Endothelial cell of umbilical vein (primary cell): ENCODE data around the gene MAP2K7.

ENCODE experiments used
- CTCF ChIP-seq, 2 donors: IDR thresholded peaks; 1 replicate in 1 of 2; 2 replicates in 1 of 2; pipeline ENCODE4 v1.5.1; 2011; ENCODE audit warnings: low read length in 2 of 2, mild to moderate bottlenecking in 2 of 2, moderate library complexity in 2 of 2, control low read depth in 1 of 2, inconsistent platforms in 1 of 2, low read depth in 1 of 2; ENCODE audit not compliant: insufficient read depth in 1 of 2; ENCODE audit errors: extremely low read depth in 1 of 2
- FOS ChIP-seq: IDR thresholded peaks from 2 replicates; pipeline ENCODE4 v1.6.1; 2011; ENCODE audit warnings: mild to moderate bottlenecking, low read length, moderate library complexity, borderline replicate concordance; ENCODE audit not compliant: insufficient read depth
- MYC ChIP-seq: IDR thresholded peaks from one replicate; pipeline ENCODE4 v1.6.1; 2011; ENCODE audit warnings: mild to moderate bottlenecking, low read depth, low read length
- POLR2A ChIP-seq: IDR thresholded peaks from 2 replicates; pipeline ENCODE4 v1.6.1; 2012; ENCODE audit warnings: low read depth, mild to moderate bottlenecking, control low read depth, low read length
- POLR2AphosphoS5 ChIP-seq: IDR thresholded peaks from 2 replicates; pipeline ENCODE4 v1.6.1; 2012; ENCODE audit warnings: low read depth, mild to moderate bottlenecking, control low read depth, low read length, moderate library complexity; ENCODE audit not compliant: insufficient read depth

DNA sequence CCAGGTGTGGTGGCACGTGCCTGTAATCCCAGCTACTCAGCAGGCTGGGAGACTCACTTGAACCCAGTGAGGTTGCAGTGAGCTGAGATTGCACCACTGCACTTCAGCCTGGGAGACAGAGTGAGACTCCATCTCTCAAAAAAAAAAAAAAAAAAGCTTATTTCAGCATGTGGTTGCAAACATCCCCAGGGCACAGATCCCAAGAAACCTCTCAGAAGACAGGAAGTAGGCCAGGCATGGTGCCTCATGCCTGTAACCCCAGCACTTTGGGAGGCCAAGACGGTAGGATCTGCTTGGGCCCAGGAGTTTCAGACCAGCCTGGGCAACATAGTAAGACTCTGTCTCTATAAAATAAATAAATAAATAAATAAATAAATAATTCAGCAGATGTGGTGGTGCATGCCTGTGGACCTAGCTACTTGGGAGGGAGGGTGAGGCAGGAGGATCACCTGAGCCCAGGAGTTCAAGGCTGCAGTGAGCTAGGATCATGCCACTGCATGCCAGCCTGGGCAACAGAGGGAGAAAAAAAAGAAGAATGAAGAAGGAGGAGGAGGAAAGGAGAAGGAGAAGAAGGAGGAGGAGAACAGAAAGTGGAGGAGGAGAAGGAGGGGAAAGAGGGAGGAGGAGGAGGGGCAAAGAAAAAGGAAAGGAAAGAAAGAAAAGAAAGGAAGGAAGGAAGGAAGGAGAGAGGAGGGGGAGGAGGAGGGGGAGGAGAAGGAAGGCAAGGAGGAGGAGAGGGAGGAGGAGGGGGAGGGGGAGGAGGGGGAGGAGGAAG is 19.7 kb upstream of the MAP2K7 start:
- TF ChIP-seq POLR2A = no peak
- no peak for TF ChIP-seq CTCF (IDR thresholded peaks at IDR 0.05; ENCODE audit: extremely low read depth in 1 of 2, insufficient read depth in 1 of 2, low read depth in 1 of 2, low read length in 2 of 2)
- no peak for TF ChIP-seq FOS
- no peak for TF ChIP-seq MYC
- TF ChIP-seq POLR2AphosphoS5 = no peak
